Omental fat pad (tissue), 4 donors: ENCODE measurements around the gene RPSA. TPM values are rescaled to one million over a fixed set of nuclear protein-coding genes. Genes with fewer than 3 reads are reported as not detected.
"Not testable (repeated sequence)": the region's sequence is repeated elsewhere in the genome, so short reads cannot be mapped to it uniquely, and the experiment has no call there.

Source experiments
- ATAC-seq: fragments of 150-250 bp; one replicate; pipeline ENCODE4 v1.9.1; 2016; ENCODE audit warnings: mild to moderate bottlenecking, moderate library complexity; ENCODE audit not compliant: low FRiP score
- DNase-seq: peaks from one replicate; pipeline ENCODE4 v3.0.0-alpha.2; 2019; ENCODE audit warnings: low spot score
- CTCF ChIP-seq, 3 donors: fragments of 450-650 bp; IDR thresholded peaks; one replicate each; pipeline ENCODE4 v1.5.1; 2016 to 2017; ENCODE audit warnings: antibody characterized with exemption in 3 of 3, mild to moderate bottlenecking in 3 of 3, moderate library complexity in 2 of 3
- small RNA-seq: library from RNA; depleted of rRNA; stranded (forward); fragments of <200 nt; gene quantifications from one replicate; pipeline ENCODE3, GENCODE V24; 2016
- total RNA-seq, 4 donors: library from RNA; depleted of rRNA; stranded (reverse); fragments of >200 nt; gene quantifications; one replicate each; pipeline ENCODE4 v1.1.0, GENCODE V29; 2016

Gene RPSA
- total RNA-seq, 4 donors from 2014 or later = 890 to 1,192 (median 1,008) TPM

DNA sequence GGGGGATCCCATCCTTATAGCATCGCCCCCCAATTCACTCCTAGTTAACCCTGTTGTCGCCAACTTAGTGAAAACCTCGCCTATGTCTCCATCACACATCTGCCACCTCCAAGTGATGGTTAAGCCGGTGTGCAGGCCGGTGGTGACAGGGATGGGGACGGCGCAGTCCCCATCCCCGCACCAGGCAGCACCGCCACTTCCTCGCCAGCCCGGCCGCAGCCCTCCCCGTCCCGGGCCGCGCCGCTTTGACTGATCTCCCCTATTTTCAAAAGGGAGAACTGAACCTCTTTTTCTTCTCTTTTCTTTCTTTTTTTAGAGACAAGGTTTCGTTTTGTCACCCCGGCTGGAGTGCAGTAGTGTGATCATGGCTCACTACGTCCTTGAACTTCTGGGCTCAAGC lies 49.6 kb downstream of the RPSA start:
- no peak for ATAC-seq
- DNase-seq = no peak

DNA sequence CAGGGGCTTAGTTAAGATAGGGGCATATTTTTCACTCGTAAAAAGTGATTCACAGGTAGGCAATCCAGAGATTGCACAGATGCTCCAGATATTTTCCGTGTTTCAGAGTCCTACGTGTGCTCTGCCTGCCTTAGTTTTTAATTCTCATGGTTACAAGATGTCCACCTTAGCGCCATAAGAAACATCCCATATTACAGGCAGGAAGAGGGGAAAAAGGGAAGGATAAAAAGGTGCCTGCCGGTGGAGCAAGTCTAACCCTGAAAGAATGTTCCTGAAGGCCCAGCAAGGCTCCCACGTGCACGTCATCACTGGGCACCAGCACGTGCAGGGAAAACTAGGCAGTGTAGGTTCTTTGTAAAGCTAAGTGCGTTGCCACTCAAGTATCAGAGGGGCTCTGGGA lies 50.8 kb downstream of the RPSA start:
- TF ChIP-seq CTCF (IDR thresholded peaks at IDR 0.05) = no peak
- ATAC-seq (no peak), DNase-seq (no peak)

More for the DNA sequence above, 49.6 kb downstream of the RPSA start:
- TF ChIP-seq CTCF (IDR thresholded peaks at IDR 0.05) = no peak

DNA sequence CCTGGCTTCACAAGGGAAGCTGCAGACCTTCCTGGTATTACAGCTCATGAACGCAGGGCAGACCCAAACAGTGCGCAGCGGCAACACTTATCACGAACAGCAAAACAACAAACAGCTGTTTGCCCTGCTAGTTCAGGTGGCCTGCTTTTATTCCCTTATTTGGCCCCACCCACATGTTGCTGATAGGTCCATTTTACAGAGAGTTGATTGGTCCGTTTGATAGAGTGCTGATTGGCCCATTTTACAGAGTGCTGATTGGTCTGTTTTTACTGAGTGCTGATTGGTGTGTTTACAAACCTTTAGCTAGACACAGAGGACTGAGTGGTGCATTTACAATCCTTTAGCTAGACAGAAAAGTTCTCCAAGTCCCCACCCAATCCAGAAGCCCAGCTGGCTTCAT lies 52.1 kb downstream of the RPSA start:
- not testable (repeated sequence) for ATAC-seq, DNase-seq

GRCh38 chr3:39460677-39461076 lies 54.2 kb downstream of the RPSA start:
- DNase-seq (no peak), ATAC-seq (no peak)
- TF ChIP-seq CTCF (IDR thresholded peaks at IDR 0.05) = no peak

Small RNA genes within 50 kb of the gene (small RNA-seq; reads per million reads assigned to genes)
- gene SNORA6 (not detected), gene SNORA62 (not detected)

Other genes starting within 250 kb of the RPSA start
- 1 to 10 TPM in 1 of 4 donors, under 1 TPM in 1, not detected in 2; 0.65 to 2.0 TPM for gene XIRP1, start 214.1 kb upstream of the RPSA start, total RNA-seq
- under 1 TPM in 2 of 4 donors, not detected in 2; 0.19 to 0.63 TPM for gene CX3CR1, start 126.7 kb upstream of the RPSA start, total RNA-seq
- not detected for gene CCR8, start 77.0 kb upstream of the RPSA start, total RNA-seq
- 10 to 100 TPM; 18.8 to 25.7 (median 22.8) TPM for gene SLC25A38, start 23.4 kb upstream of the RPSA start, total RNA-seq
- gene MOBP, start 61.0 kb downstream of the RPSA start, total RNA-seq = under 1 TPM in 1 of 4 donors, not detected in 3; 0.09 TPM